SK-N-MC (cell line): ENCODE measurements around the gene RNASEH1.
"Not testable (repeated sequence)": the region's sequence is repeated elsewhere in the genome, so short reads cannot be mapped to it uniquely, and the experiment has no call there.

ENCODE experiments used
- DNase-seq: peaks from one replicate; pipeline ENCODE4 v3.0.0-alpha.2; 2011; ENCODE audit warnings: low read depth, low spot score
- H3K27ac ChIP-seq: fragments of 200-600 bp; sonication (generic); 2 replicates; pipeline ENCODE4 v1.5.1; 2016; ENCODE audit warnings: mixed run types
- H3K36me3 ChIP-seq: fragments of 200-600 bp; sonication (generic); 2 replicates; pipeline ENCODE4 v1.6.1; 2017; ENCODE audit warnings: antibody characterized with exemption, low read length, mixed read lengths; ENCODE audit not compliant: insufficient read depth
- H3K4me3 ChIP-seq: fragments of 200-600 bp; sonication (generic); 2 replicates; pipeline ENCODE4 v1.5.1; 2016
- H3K9ac ChIP-seq: fragments of 200-600 bp; sonication (generic); 2 replicates; pipeline ENCODE4 v1.8.0; 2017; ENCODE audit warnings: mixed run types, mixed read lengths; ENCODE audit not compliant: insufficient read length
- H3K9me3 ChIP-seq: fragments of 200-600 bp; sonication (generic); 2 replicates; pipeline ENCODE4 v1.6.1; 2017; ENCODE audit warnings: low read depth, mild to moderate bottlenecking, antibody characterized with exemption, low read length, moderate library complexity, mixed read lengths
- EZH2 ChIP-seq: fragments of 200-600 bp; sonication (generic); IDR thresholded peaks from one replicate; pipeline ENCODE4 v1.6.1; 2017; ENCODE audit warnings: antibody characterized with exemption
- FOXP2 ChIP-seq: optimal IDR thresholded peaks from 2 replicates; pipeline ENCODE3; 2011; ENCODE audit warnings: mild to moderate bottlenecking, moderate library complexity; ENCODE audit not compliant: insufficient read depth; ENCODE audit errors: extremely low read length, control extremely low read depth
- POLR2AphosphoS5 ChIP-seq: IDR thresholded peaks from 2 replicates; pipeline ENCODE4 v1.6.1; 2012; ENCODE audit warnings: mild to moderate bottlenecking, low read depth, low read length, borderline replicate concordance

RNASEH1 gene

DNA sequence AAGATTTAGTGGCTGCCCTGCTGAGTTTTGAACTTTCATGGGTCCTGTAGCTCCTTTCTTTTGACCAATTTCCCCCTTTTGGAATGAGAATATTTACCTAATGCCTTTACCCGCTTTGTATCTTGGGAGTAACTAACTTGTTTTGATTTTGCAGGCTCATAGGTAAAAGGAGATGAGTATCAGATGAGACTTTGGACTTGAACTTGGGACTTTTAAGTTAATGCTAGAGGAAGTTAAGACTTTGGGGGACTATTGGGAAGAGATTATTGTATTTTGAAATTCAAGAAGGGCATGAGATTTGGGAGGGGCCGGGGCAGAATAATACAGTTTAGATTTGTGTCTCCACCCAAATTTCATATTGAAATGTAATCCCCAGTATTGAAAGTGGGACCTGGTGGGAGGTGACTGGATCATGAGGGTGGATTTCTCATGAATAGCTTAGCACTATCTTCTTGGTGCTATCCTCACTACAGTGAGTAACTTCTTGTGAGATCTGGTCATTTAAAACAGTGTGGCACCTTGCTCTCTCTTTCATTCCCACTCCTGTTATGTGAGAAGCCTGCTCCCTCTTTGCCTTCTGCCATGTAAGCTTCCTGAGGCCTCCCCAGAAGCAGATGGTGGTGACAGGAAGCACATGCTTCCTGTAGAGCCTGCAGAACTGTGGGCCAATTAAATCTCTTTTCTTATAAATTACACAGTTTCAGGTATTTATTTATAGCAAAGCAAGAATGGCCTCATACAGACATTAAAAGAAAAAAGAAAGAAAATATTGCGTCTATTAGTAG, 44.9 kb downstream of the RNASEH1 start:
- TF ChIP-seq FOXP2 = no peak
- TF ChIP-seq POLR2AphosphoS5 = no peak
- no peak for TF ChIP-seq EZH2
- DNase-seq = no peak
- H3K9ac ChIP-seq = no peak overlapping the region
- peaks cover 66% of the 10 kb centered on the region for H3K36me3 ChIP-seq
- no peak overlapping the region for H3K27ac ChIP-seq
- H3K9me3 ChIP-seq = no peaks in the 10 kb centered on the region
- H3K4me3 ChIP-seq = no peak overlapping the region

DNA sequence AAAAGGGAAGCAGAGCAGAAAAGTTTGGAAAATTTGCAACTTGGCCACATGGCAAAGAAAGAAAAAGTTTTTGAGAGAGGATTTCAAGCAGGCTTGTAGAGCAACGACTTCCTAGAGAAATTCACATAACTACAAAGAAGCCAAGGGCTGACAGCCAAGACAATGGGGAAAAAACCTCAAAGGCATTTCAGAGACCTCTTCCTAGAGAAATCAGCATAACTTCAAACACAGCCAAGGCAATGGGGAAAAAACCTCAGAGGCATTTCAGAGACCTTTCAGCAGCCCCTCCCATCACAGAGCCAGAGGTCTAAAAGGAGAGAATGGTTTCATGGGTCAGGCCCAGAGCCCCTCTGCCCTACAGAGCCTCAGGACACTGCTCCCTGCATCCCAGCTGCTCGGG, 46.0 kb downstream of the RNASEH1 start:
- H3K9me3 ChIP-seq = no peaks in the 10 kb centered on the region

DNA sequence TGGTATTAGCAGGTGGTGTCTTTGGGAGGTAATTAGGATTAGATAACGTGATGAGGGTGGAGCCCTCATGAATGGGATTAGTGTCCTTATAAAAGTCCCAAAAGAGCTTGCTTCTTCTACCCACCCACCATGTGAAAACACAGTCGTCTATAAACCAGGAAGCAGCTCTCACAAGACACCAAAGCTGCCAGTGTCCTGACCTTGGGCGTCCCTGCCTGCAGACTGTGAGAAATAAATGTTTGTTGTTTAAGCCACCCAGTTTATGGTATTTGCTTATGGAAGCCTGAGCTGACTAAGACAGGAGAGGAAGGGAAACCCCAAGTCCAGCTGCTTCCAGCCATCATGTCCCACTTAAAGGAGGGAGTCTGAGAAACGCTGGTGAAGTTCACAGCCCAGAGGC, 52.4 kb downstream of the RNASEH1 start:
- TF ChIP-seq EZH2 (no peak), POLR2AphosphoS5 (no peak), FOXP2 (no peak)
- DNase-seq = no peak
- no peak overlapping the region for H3K4me3 ChIP-seq
- peaks cover 50% of the 10 kb centered on the region for H3K36me3 ChIP-seq
- no peaks in the 10 kb centered on the region for H3K9me3 ChIP-seq
- no peak overlapping the region for H3K27ac ChIP-seq
- no peak overlapping the region for H3K9ac ChIP-seq

More for the DNA sequence above, 46.0 kb downstream of the RNASEH1 start:
- Histone ChIP-seq H3K4me3 (no peak overlapping the region), H3K27ac (no peak overlapping the region), H3K36me3 (peaks cover 65% of the 10 kb centered on the region), H3K9ac (no peak overlapping the region)
- no peak for DNase-seq
- TF ChIP-seq POLR2AphosphoS5 (no peak), FOXP2 (no peak), EZH2 (no peak)

DNA sequence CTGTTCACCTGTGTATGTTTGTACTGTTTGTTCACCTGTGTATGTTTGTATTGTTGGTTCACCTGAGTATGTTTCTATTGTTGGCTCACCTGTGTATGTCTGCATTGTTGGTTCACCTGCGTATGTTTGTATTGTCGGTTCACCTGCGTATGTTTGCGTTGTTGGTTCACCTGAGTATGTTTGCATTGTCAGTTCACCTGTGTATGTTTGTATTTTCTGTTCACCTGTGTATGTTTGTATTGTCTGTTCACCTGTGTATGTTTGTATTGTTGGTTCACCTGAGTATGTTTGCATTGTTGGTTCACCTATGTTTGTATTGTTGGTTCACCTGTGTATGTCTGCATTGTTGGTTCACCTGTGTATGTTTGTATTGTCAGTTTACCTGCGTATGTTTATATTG, 53.4 kb downstream of the RNASEH1 start:
- H3K9ac ChIP-seq = no peak overlapping the region
- H3K9me3 ChIP-seq = no peaks in the 10 kb centered on the region
- H3K4me3 ChIP-seq = no peak overlapping the region
- peaks cover 51% of the 10 kb centered on the region for H3K36me3 ChIP-seq
- DNase-seq = no peak
- H3K27ac ChIP-seq = no peak overlapping the region
- TF ChIP-seq FOXP2 = no peak
- no peak for TF ChIP-seq EZH2
- no peak for TF ChIP-seq POLR2AphosphoS5

DNA sequence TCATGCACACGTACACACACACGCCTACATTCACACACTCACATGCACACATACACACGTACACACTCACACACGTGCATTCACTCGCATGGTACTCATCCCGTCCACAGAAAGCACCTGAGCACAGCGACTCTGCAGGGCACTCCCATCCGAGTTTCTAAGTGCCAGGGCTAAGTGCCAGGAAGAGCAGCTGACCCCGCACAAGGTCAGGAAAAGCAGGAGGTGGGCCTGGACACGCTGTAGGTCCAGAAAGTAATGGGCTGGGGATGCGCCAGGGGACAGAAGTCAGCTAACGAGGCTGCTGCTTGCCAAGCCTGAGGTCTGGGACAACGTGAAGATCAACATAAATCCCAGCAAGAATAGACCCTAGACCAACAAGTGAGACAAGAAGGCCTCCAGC, 54.6 kb downstream of the RNASEH1 start:
- no peak overlapping the region for H3K27ac ChIP-seq
- no peak overlapping the region for H3K9ac ChIP-seq
- TF ChIP-seq POLR2AphosphoS5 (no peak), FOXP2 (no peak), EZH2 (no peak)
- peaks cover 54% of the 10 kb centered on the region for H3K36me3 ChIP-seq
- no peak overlapping the region for H3K4me3 ChIP-seq
- no peak for DNase-seq
- H3K9me3 ChIP-seq = no peaks in the 10 kb centered on the region

DNA sequence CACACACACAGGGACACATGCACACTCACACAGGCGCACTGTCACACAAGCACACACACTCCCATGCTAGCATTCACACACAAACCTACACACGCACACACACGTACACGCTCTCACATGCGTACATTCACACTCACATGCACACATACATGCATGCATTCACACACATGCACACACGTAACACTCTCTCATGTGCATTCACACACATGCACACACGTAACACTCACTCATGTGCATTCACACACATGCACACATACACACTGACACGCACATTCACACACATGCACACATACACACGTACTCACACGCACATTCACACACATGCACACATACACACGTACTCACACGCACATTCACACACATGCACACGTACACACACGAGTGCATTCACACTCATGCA, 55.1 kb downstream of the RNASEH1 start:
- Histone ChIP-seq H3K9ac (no peak overlapping the region), H3K27ac (no peak overlapping the region)

DNA sequence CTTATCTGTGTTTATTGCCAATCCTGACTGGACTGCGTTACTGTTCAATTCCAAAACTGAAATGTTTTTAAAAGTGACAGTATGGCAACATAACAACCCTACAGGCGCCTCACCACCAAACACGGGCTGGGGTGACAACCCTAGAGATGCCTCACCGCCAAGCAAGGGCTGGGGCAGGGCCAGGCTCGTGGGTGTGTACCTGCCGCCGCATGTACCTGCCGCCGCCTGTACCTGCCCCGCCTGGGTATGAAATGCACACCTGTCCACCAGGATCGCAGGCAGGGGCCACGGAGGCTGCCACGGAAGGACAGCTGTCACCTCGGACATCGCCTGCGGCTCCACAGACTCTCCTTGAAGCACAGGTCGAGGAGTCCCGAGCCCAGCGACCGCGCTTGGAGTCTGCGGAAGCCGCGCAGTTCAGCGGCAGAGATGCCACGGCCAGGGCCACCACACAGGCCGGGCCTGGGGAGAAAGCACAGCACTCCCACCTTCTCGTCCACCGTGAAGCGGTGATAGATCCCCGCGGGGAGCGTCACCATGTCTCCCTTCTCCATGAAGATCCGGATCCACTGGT, 57.7 kb downstream of the RNASEH1 start:
- peaks cover 47% of the 10 kb centered on the region for H3K36me3 ChIP-seq
- DNase-seq = no peak
- TF ChIP-seq FOXP2 (no peak), EZH2 (no peak)
- no peaks in the 10 kb centered on the region for H3K9me3 ChIP-seq
- no peak overlapping the region for H3K4me3 ChIP-seq
- no peak overlapping the region for H3K27ac ChIP-seq
- H3K9ac ChIP-seq = no peak overlapping the region

More for the DNA sequence above, 55.1 kb downstream of the RNASEH1 start:
- H3K9me3 ChIP-seq = no peaks in the 10 kb centered on the region
- DNase-seq = no peak
- peaks cover 55% of the 10 kb centered on the region for H3K36me3 ChIP-seq
- no peak overlapping the region for H3K4me3 ChIP-seq
- TF ChIP-seq POLR2AphosphoS5 (no peak), EZH2 (no peak), FOXP2 (no peak)

DNA sequence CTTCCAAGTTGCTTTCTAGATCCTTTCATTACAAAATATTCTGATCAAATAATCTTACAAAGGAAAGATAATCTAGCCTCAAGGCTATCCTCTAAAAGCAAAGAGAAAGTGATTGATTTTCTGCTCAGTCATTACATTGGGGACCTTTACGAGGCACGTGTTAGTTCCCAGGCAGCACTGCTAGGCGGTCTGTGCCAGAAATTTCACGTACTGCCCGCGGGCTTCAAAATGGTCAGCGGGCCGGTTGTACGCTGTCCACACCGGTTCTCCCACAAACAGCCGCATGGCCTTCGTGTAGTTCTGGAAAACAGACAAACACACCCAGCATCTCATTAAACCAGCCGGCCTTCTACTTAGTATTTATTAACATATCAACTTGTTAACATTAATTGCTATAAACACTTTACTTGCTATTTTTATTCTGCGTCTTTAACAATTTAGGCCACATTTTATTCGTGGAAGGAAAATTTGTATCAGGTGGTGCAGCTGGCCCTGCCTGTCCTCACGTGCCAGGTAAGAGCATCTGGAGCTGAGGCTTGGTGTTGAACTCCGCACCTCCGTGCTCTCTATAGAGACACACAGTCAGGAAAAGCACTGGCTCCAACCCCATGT, 59.2 kb downstream of the RNASEH1 start:
- H3K9me3 ChIP-seq = no peaks in the 10 kb centered on the region
- no peak overlapping the region for H3K27ac ChIP-seq
- no peak overlapping the region for H3K4me3 ChIP-seq
- TF ChIP-seq FOXP2 (no peak), POLR2AphosphoS5 (no peak), EZH2 (no peak)
- H3K36me3 ChIP-seq = peaks cover 35% of the 10 kb centered on the region
- DNase-seq = no peak
- H3K9ac ChIP-seq = no peak overlapping the region

DNA sequence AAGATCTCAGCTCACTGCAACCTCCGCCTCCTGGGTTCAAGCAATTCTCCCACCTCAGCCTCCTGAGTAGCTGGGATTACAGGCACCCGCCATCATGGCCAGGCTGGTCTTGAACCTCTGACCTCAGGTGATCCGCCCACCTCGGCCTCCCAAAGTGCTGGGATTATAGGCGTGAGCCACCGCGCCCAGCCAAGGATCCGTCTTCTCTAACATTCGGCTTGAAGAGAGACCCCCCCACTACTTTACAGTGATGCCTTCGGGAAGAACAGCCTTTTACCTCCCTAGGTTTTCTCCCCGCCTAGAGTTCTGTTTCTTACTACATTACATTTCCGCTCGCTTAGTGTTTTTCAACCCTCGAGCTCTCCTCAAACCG, 61.4 kb downstream of the RNASEH1 start:
- peaks cover 35% of the 10 kb centered on the region for H3K36me3 ChIP-seq
- not testable (repeated sequence) for DNase-seq, H3K4me3 ChIP-seq, H3K27ac ChIP-seq, H3K9ac ChIP-seq, H3K9me3 ChIP-seq
